ENCODE measurements around the gene UPK2.

DNA sequence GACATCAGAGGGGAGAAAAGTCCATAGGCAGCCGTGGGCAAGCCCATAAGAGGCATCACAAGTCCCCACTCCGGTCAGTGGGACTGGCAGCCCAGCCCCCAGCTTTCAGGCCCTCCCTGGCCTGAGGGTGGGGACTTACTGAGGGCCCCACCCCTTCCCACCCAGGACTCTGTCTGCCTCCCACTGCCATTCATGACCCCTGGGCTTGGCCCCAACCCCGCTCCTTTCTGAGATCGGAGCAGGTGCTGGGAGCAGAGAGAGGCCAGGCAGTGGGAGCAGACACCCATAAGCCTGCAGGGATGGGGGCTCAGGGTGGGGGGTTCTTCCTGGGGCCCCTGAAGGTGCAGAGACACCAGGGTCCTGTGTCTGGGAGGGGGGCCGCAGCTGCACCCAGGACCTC lies 5.1 kb downstream of the UPK2 start:
- TF ChIP-seq EZH2 (IDR thresholded peaks at IDR 0.05; ENCODE audit: insufficient read depth, poor library complexity, severe bottlenecking) (no peak), EZH2phosphoT487 (IDR thresholded peaks at IDR 0.05; ENCODE audit: insufficient read depth, low read depth) (no peak)
